ENCODE results near the gene PCDH9.

Gene PCDH9

DNA sequence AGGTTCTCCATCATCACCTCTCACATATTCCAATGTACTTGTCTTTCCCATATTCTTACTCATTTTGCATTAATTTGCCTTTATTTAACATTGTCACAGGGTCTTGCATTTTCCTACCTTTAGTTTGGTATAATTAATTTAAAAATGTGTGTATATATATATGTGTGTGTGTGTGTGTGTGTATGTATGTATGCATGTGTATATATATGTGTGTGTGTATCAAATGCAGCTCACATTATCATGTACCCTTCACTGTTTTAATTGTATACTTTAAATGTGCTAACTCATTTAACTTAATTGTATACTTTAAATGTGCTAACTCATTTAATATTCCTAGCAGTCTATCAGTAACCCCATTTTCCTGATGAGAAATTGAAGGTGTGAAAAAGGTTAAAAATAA lies 104.5 kb downstream of the PCDH9 start:
- TF ChIP-seq, protein P1, sequence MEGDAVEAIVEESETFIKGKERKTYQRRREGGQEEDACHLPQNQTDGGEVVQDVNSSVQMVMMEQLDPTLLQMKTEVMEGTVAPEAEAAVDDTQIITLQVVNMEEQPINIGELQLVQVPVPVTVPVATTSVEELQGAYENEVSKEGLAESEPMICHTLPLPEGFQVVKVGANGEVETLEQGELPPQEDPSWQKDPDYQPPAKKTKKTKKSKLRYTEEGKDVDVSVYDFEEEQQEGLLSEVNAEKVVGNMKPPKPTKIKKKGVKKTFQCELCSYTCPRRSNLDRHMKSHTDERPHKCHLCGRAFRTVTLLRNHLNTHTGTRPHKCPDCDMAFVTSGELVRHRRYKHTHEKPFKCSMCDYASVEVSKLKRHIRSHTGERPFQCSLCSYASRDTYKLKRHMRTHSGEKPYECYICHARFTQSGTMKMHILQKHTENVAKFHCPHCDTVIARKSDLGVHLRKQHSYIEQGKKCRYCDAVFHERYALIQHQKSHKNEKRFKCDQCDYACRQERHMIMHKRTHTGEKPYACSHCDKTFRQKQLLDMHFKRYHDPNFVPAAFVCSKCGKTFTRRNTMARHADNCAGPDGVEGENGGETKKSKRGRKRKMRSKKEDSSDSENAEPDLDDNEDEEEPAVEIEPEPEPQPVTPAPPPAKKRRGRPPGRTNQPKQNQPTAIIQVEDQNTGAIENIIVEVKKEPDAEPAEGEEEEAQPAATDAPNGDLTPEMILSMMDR (IDR thresholded peaks at IDR 0.05), result no peak
- no peaks in the 10 kb centered on the region for H3K4me1 ChIP-seq (ENCODE audit: control insufficient read depth in 1 of 2, insufficient read depth in 1 of 2, low read depth in 1 of 2, low read length in 1 of 2)
- H3K4me3 ChIP-seq (ENCODE audit: low read depth in 1 of 2, low read length in 1 of 2), result no peak overlapping the region
- H3K27ac ChIP-seq, result no peak overlapping the region
- H3K27me3 ChIP-seq, result no peaks in the 10 kb centered on the region
- no peaks in the 10 kb centered on the region for H3K36me3 ChIP-seq
- H3K9me3 ChIP-seq, result no peaks in the 10 kb centered on the region

GRCh38 chr13:67123165-67123564 lies 107.0 kb downstream of the PCDH9 start:
- H3K9me3 ChIP-seq, result no peaks in the 10 kb centered on the region
- H3K36me3 ChIP-seq, result no peaks in the 10 kb centered on the region
- H3K4me1 ChIP-seq (ENCODE audit: control insufficient read depth in 1 of 2, insufficient read depth in 1 of 2, low read depth in 1 of 2, low read length in 1 of 2), result no peaks in the 10 kb centered on the region
- no peaks in the 10 kb centered on the region for H3K27me3 ChIP-seq
- H3K27ac ChIP-seq, result no peak overlapping the region
- no peak overlapping the region for H3K4me3 ChIP-seq (ENCODE audit: low read depth in 1 of 2, low read length in 1 of 2)
- TF ChIP-seq, protein P1 (IDR thresholded peaks at IDR 0.05), result no peak

GRCh38 chr13:67122251-67122650 lies 107.9 kb downstream of the PCDH9 start:
- Histone ChIP-seq H3K4me3 (ENCODE audit: low read depth in 1 of 2, low read length in 1 of 2) (no peak overlapping the region), H3K9me3 (no peaks in the 10 kb centered on the region), H3K4me1 (ENCODE audit: control insufficient read depth in 1 of 2, insufficient read depth in 1 of 2, low read depth in 1 of 2, low read length in 1 of 2) (no peaks in the 10 kb centered on the region), H3K36me3 (no peaks in the 10 kb centered on the region), H3K27me3 (no peaks in the 10 kb centered on the region), H3K27ac (no peak overlapping the region)
- TF ChIP-seq, protein P1 (IDR thresholded peaks at IDR 0.05), result no peak

- H3K27ac ChIP-seq, result no peak overlapping the region
- H3K36me3 ChIP-seq, result no peaks in the 10 kb centered on the region
Observed at GRCh38 chr13:67120872-67121531, 109.1 kb downstream of the PCDH9 start.

DNA sequence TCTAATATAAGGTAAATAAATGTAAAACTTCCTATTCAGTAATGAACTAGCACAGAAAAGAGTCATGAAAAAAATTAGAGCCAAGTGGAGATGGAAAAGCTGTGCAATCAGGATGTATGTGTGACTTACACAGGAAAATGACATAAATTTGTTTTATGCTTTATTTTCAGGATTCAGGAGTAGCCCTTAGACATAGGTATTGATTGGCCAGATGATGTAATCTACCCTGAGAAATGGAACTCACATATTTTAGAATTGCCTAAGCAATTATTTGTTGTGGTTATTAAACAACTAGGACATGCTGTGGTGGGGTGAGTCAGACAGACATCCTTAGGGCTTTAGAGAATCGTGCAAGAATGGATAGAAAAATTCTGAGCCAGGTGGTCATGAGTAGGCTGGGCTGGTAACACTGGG lies 110.6 kb downstream of the PCDH9 start:
- Histone ChIP-seq H3K4me3 (ENCODE audit: low read depth in 1 of 2, low read length in 1 of 2) (no peak overlapping the region), H3K27me3 (no peaks in the 10 kb centered on the region), H3K36me3 (no peaks in the 10 kb centered on the region), H3K9me3 (no peaks in the 10 kb centered on the region), H3K27ac (no peak overlapping the region), H3K4me1 (ENCODE audit: control insufficient read depth in 1 of 2, insufficient read depth in 1 of 2, low read depth in 1 of 2, low read length in 1 of 2) (no peaks in the 10 kb centered on the region)
- TF ChIP-seq, protein P1 (IDR thresholded peaks at IDR 0.05), result no peak

More at GRCh38 chr13:67120872-67121531, 109.1 kb downstream of the PCDH9 start:
- TF ChIP-seq, protein P1 (IDR thresholded peaks at IDR 0.05), result no peak
- H3K4me3 ChIP-seq (ENCODE audit: low read depth in 1 of 2, low read length in 1 of 2), result no peak overlapping the region
- no peaks in the 10 kb centered on the region for H3K27me3 ChIP-seq
- no peaks in the 10 kb centered on the region for H3K4me1 ChIP-seq (ENCODE audit: control insufficient read depth in 1 of 2, insufficient read depth in 1 of 2, low read depth in 1 of 2, low read length in 1 of 2)
- H3K9me3 ChIP-seq, result no peaks in the 10 kb centered on the region
